K562 (cell line): ENCODE results near the gene SOX8. TPM values are rescaled to one million over a fixed set of nuclear protein-coding genes. Genes with fewer than 3 reads are reported as not detected.
A peak's percentile ranks its signal among the peaks of the same experiment; 100 is the strongest.

Experiments used
- ATF1 ChIP-seq, 2 experiments: fragments of 450-650 bp in 1 of 2; IDR thresholded peaks; 2 replicates each; pipeline ENCODE4 v1.6.1; 2016; ENCODE audit warnings: missing compliant biosample characterization in 1 of 2, missing genetic modification characterization in 1 of 2
- CBX8 ChIP-seq: fragments of 200-600 bp; sonication (generic); IDR thresholded peaks from 2 replicates; pipeline ENCODE4 v1.6.1; 2012; ENCODE audit warnings: borderline replicate concordance, mixed run types, low read depth, mild to moderate bottlenecking, moderate library complexity, mixed read lengths, low read length, control low read depth, inconsistent platforms; ENCODE audit not compliant: poor library complexity, severe bottlenecking; ENCODE audit errors: extremely low read depth
- ETV5 ChIP-seq: sonication (generic); formaldehyde crosslinking; IDR thresholded peaks from 2 replicates; pipeline ENCODE4 v1.4.0; 2020; ENCODE audit warnings: low read depth, mild to moderate bottlenecking, missing genetic modification reagents
- EZH2 ChIP-seq: IDR thresholded peaks from 2 replicates; pipeline ENCODE4 v1.6.1; 2012; ENCODE audit warnings: low read depth, mild to moderate bottlenecking, inconsistent platforms, low read length, borderline replicate concordance
- NR2C1 ChIP-seq, 2 experiments: fragments of 450-650 bp; IDR thresholded peaks; 2 replicates each; pipeline ENCODE4 v1.6.1; 2017; ENCODE audit warnings: mild to moderate bottlenecking in 2 of 2, antibody characterized with exemption in 1 of 2, inconsistent platforms in 1 of 2, missing compliant biosample characterization in 1 of 2, missing genetic modification characterization in 1 of 2
- PHF20 ChIP-seq: fragments of 450-650 bp; IDR thresholded peaks from 2 replicates; pipeline ENCODE4 v1.6.1; 2018; ENCODE audit not compliant: partially characterized antibody
- TCF3 ChIP-seq: sonication (generic); formaldehyde crosslinking; IDR thresholded peaks from 2 replicates; pipeline ENCODE4 v1.4.0; 2020; ENCODE audit warnings: mild to moderate bottlenecking, missing genetic modification reagents
- U2AF1 ChIP-seq: fragments of 200-400 bp; formaldehyde crosslinking; optimal IDR thresholded peaks from 2 replicates; pipeline ENCODE3; 2017; ENCODE audit warnings: mild to moderate bottlenecking, low read depth, low read length, moderate library complexity
- XRCC3 ChIP-seq: fragments of 450-650 bp; IDR thresholded peaks from 2 replicates; pipeline ENCODE4 v1.6.1; 2017; ENCODE audit warnings: mild to moderate bottlenecking, moderate library complexity
- ZNF232 ChIP-seq: sonication (generic); formaldehyde crosslinking; IDR thresholded peaks from 2 replicates; pipeline ENCODE4 v1.8.0; 2022; ENCODE audit warnings: mild to moderate bottlenecking, missing genetic modification reagents
- ZNF24 ChIP-seq: fragments of 450-650 bp; IDR thresholded peaks from 2 replicates; pipeline ENCODE4 v1.6.1; 2016
- ZNF324 ChIP-seq: fragments of 250-450 bp; sonication (Bioruptor Pico); IDR thresholded peaks from 2 replicates; pipeline ENCODE4 v1.4.0; 2020; ENCODE audit warnings: mild to moderate bottlenecking
- ZNF77 ChIP-seq: fragments of 250-450 bp; sonication (Bioruptor Pico); IDR thresholded peaks from 2 replicates; pipeline ENCODE4 v1.5.0; 2020
- polyA plus RNA-seq, 8 experiments: library from polyadenylated mRNA; depleted of rRNA in 4 of 8; stranded (reverse) in 5 of 8; unstranded in 3 of 8; fragments of >200 nt; fragmentation: Nextera tagmentation in 2 of 8; fragmentation: Illumina TruSeq in 1 of 8; extraction: Ambion mirVana in 2 of 8; extraction: Trizol in 1 of 8; gene quantifications; 2 replicates each; pipeline versions ENCODE4 v1.2.1 to v1.2.3, GENCODE V29; 2011 to 2014; ENCODE audit warnings: inconsistent platforms in 1 of 8, missing spikeins in 1 of 8
- total RNA-seq, 7 experiments: library from RNA; depleted of rRNA in 6 of 7; stranded (reverse); fragments of >200 nt in 6 of 7; fragmentation: Illumina TruSeq in 2 of 7; extraction: Trizol in 2 of 7; gene quantifications; 2 replicates each; pipeline versions ENCODE4 v1.2.1 to v1.2.3, GENCODE V29; 2011 to 2021; ENCODE audit warnings: low replicate concordance in 1 of 7
- TF ChIP-seq, protein P1 (sequence below), 2 experiments: IDR thresholded peaks; 2 replicates each; pipeline ENCODE4 v1.6.1; 2012; ENCODE audit warnings: improper control_type of control experiment in 2 of 2, low read depth in 2 of 2, low read length in 2 of 2, borderline replicate concordance in 1 of 2
- TF ChIP-seq, protein P2 (sequence below): sonication (generic); formaldehyde crosslinking; IDR thresholded peaks from 2 replicates; pipeline ENCODE4 v1.8.0; 2022; ENCODE audit warnings: missing genetic modification reagents, mild to moderate bottlenecking, borderline replicate concordance
- TF ChIP-seq, protein P3 (sequence below): fragments of 450-650 bp; IDR thresholded peaks from 2 replicates; pipeline ENCODE4 v1.6.1; 2017; ENCODE audit warnings: antibody characterized with exemption, mild to moderate bottlenecking
- TF ChIP-seq, protein P4 (sequence below), 2 experiments: IDR thresholded peaks; 2 replicates each; pipeline ENCODE4 v1.6.1; 2011; ENCODE audit warnings: borderline replicate concordance in 1 of 2, control low read depth in 1 of 2, low read depth in 1 of 2, low read length in 1 of 2, mild to moderate bottlenecking in 1 of 2, mixed read lengths in 1 of 2, moderate library complexity in 1 of 2; ENCODE audit not compliant: insufficient read depth in 1 of 2, insufficient read length in 1 of 2, poor library complexity in 1 of 2, severe bottlenecking in 1 of 2; ENCODE audit errors: extremely low read depth in 1 of 2
- TF ChIP-seq, protein P5 (sequence below): fragments of 450-650 bp; IDR thresholded peaks from 2 replicates; pipeline ENCODE4 v1.6.1; 2016; ENCODE audit warnings: low read depth, mild to moderate bottlenecking, moderate library complexity

SOX8 gene
- total and polyA plus RNA-seq, 9 of the 15 experiments (the other 6 are each of a cell fraction or from before 2014, with no cell fraction given): 0.07 to 0.15 (median 0.15) TPM; not detected in 6

DNA sequence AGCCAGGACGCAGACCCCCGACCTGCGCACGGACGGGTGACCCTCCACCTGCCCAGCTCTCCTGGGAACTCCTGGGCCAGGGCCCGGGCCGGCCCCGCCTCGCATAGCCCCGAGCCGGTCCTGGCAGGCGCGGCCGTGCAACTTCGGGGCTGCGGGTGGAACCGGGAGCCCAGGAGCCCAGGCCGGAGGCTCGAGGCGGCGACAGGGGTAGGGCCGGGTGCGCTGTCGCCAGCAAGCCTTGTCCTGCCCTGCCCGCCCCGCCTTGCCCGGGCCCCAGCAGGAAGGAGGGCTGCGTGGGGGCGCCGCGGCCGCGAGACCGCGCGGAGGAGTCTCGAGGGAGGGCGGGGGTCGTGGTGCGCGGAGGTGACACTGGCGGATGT is 11.2 kb upstream of the SOX8 start (continued):
- TF ChIP-seq, protein P1, sequence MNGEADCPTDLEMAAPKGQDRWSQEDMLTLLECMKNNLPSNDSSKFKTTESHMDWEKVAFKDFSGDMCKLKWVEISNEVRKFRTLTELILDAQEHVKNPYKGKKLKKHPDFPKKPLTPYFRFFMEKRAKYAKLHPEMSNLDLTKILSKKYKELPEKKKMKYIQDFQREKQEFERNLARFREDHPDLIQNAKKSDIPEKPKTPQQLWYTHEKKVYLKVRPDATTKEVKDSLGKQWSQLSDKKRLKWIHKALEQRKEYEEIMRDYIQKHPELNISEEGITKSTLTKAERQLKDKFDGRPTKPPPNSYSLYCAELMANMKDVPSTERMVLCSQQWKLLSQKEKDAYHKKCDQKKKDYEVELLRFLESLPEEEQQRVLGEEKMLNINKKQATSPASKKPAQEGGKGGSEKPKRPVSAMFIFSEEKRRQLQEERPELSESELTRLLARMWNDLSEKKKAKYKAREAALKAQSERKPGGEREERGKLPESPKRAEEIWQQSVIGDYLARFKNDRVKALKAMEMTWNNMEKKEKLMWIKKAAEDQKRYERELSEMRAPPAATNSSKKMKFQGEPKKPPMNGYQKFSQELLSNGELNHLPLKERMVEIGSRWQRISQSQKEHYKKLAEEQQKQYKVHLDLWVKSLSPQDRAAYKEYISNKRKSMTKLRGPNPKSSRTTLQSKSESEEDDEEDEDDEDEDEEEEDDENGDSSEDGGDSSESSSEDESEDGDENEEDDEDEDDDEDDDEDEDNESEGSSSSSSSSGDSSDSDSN (IDR thresholded peaks at IDR 0.05; ENCODE audit: borderline replicate concordance in 1 of 2, low read depth in 2 of 2, low read length in 2 of 2): peak in 1 of 2 experiments; percentile 21; a peak in 1 of 4 replicates
- TF ChIP-seq, protein P2, sequence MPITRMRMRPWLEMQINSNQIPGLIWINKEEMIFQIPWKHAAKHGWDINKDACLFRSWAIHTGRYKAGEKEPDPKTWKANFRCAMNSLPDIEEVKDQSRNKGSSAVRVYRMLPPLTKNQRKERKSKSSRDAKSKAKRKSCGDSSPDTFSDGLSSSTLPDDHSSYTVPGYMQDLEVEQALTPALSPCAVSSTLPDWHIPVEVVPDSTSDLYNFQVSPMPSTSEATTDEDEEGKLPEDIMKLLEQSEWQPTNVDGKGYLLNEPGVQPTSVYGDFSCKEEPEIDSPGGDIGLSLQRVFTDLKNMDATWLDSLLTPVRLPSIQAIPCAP (CRISPR knock-in tag): no peak
- TF ChIP-seq U2AF1 (peak; percentile 25), ZNF232 (CRISPR knock-in tag) (no peak; the same call in 1 of the 2 replicates), PHF20 (no peak), EZH2 (no peak), ETV5 (CRISPR knock-in tag) (no peak; the same call in 1 of the 2 replicates), ATF1 (CRISPR knock-in tag; IDR thresholded peaks at IDR 0.05) (no peak), ATF1 (tag; IDR thresholded peaks at IDR 0.05) (peak; percentile 16; the same call in 1 of the 2 replicates), CBX8 (no peak), ZNF324 (CRISPR knock-in tag) (no peak), NR2C1 (IDR thresholded peaks at IDR 0.05) (no peak), NR2C1 (tag; IDR thresholded peaks at IDR 0.05) (no peak), ZNF24 (no peak), ZNF77 (no peak), XRCC3 (no peak), TCF3 (CRISPR knock-in tag) (no peak)
- TF ChIP-seq, protein P3, sequence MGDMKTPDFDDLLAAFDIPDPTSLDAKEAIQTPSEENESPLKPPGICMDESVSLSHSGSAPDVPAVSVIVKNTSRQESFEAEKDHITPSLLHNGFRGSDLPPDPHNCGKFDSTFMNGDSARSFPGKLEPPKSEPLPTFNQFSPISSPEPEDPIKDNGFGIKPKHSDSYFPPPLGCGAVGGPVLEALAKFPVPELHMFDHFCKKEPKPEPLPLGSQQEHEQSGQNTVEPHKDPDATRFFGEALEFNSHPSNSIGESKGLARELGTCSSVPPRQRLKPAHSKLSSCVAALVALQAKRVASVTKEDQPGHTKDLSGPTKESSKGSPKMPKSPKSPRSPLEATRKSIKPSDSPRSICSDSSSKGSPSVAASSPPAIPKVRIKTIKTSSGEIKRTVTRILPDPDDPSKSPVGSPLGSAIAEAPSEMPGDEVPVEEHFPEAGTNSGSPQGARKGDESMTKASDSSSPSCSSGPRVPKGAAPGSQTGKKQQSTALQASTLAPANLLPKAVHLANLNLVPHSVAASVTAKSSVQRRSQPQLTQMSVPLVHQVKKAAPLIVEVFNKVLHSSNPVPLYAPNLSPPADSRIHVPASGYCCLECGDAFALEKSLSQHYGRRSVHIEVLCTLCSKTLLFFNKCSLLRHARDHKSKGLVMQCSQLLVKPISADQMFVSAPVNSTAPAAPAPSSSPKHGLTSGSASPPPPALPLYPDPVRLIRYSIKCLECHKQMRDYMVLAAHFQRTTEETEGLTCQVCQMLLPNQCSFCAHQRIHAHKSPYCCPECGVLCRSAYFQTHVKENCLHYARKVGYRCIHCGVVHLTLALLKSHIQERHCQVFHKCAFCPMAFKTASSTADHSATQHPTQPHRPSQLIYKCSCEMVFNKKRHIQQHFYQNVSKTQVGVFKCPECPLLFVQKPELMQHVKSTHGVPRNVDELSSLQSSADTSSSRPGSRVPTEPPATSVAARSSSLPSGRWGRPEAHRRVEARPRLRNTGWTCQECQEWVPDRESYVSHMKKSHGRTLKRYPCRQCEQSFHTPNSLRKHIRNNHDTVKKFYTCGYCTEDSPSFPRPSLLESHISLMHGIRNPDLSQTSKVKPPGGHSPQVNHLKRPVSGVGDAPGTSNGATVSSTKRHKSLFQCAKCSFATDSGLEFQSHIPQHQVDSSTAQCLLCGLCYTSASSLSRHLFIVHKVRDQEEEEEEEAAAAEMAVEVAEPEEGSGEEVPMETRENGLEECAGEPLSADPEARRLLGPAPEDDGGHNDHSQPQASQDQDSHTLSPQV: no peak
- TF ChIP-seq, protein P4, sequence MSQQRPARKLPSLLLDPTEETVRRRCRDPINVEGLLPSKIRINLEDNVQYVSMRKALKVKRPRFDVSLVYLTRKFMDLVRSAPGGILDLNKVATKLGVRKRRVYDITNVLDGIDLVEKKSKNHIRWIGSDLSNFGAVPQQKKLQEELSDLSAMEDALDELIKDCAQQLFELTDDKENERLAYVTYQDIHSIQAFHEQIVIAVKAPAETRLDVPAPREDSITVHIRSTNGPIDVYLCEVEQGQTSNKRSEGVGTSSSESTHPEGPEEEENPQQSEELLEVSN (IDR thresholded peaks at IDR 0.05; ENCODE audit: borderline replicate concordance in 1 of 2, extremely low read depth in 1 of 2, insufficient read depth in 1 of 2, insufficient read length in 1 of 2, low read depth in 1 of 2, low read length in 1 of 2, poor library complexity in 1 of 2, severe bottlenecking in 1 of 2): peak in 1 of 2 experiments; percentile 35
- TF ChIP-seq, protein P5, sequence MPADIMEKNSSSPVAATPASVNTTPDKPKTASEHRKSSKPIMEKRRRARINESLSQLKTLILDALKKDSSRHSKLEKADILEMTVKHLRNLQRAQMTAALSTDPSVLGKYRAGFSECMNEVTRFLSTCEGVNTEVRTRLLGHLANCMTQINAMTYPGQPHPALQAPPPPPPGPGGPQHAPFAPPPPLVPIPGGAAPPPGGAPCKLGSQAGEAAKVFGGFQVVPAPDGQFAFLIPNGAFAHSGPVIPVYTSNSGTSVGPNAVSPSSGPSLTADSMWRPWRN: no peak
